HCT116 (cell line): Measurements from ENCODE around the gene SCN10A. TPM values are rescaled to one million over a fixed set of nuclear protein-coding genes. Genes with fewer than 3 reads are reported as not detected.

Experiments
- ATAC-seq: fragments of 200-7000 bp; cut with Tn5 transposase; 2 replicates; pipeline ENCODE4 v1.9.1; 2020; ENCODE audit warnings: mild to moderate bottlenecking, moderate library complexity
- BruUV-seq: library from RNA; stranded (reverse); fragments of 400-500 nt; replicated peaks from 2 replicates; lab custom pipeline; 2021; lab: Mats Ljungman, UMichigan
- CTCF ChIA-PET: fragments of 300-600 bp; sonication (Branson Sonifier 250); formaldehyde crosslinking; loops from one replicate; lab custom pipeline; 2021; ENCODE audit warnings: antibody characterized with exemption; lab: Charles Lee
- POLR2A ChIA-PET: fragments of 300-600, 350-600 bp; sonication (Branson Sonifier 250); formaldehyde crosslinking; loops from one replicate; lab custom pipeline; 2021; ENCODE audit warnings: antibody characterized with exemption; lab: Charles Lee
- RAD21 ChIA-PET, 2 experiments: fragments of 300-600 bp; sonication (Branson Sonifier 250); formaldehyde crosslinking; loops; one replicate each; lab custom pipeline; 2023; ENCODE audit warnings: low total read pairs in 2 of 2; ENCODE audit not compliant: uncharacterized antibody in 2 of 2, unreplicated experiment in 2 of 2, low non-redundant PET in 1 of 2; lab: Charles Lee
- DNase-seq: peaks from one replicate; pipeline ENCODE4 v3.0.0-alpha.2; 2010; ENCODE audit warnings: low read depth, low spot score
- H2AFZ ChIP-seq: fragments of 200-600 bp; shearing (Covaris generic), sonication (generic); 2 replicates; pipeline ENCODE4 v1.6.1; 2017; ENCODE audit warnings: low read depth, mixed run types, mixed read lengths, antibody characterized with exemption, low read length; ENCODE audit not compliant: poor library complexity, severe bottlenecking
- H3K27ac ChIP-seq: 2 replicates; pipeline ENCODE4 v1.5.1; 2012; ENCODE audit warnings: low read depth, low read length
- H3K27me3 ChIP-seq: fragments of 200-600 bp; sonication (generic); 2 replicates; pipeline ENCODE4 v1.6.1; 2016; ENCODE audit warnings: mixed run types, low read length, mixed read lengths; ENCODE audit not compliant: insufficient read depth
- H3K36me3 ChIP-seq, 2 experiments: fragments of 200-500 bp in 1 of 2; fragments of 200-600 bp in 1 of 2; sonication (Bioruptor generic) in 1 of 2; sonication (generic) in 1 of 2; 2 replicates each; pipeline versions ENCODE4 v1.5.1 to v1.6.1; 2014 to 2016; ENCODE audit warnings: low read length in 2 of 2, inconsistent platforms in 1 of 2, mixed read lengths in 1 of 2, mixed run types in 1 of 2; ENCODE audit not compliant: insufficient read depth in 2 of 2, control insufficient read depth in 1 of 2
- H3K4me1 ChIP-seq, 2 experiments: fragments of 200-600 bp in 1 of 2; sonication (generic) in 1 of 2; 2 replicates each; pipeline versions ENCODE4 v1.5.1 to v1.6.1; 2012 to 2017; ENCODE audit warnings: low read length in 2 of 2, inconsistent platforms in 1 of 2, mild to moderate bottlenecking in 1 of 2, mixed read lengths in 1 of 2, mixed run types in 1 of 2, moderate library complexity in 1 of 2; ENCODE audit not compliant: insufficient read depth in 2 of 2, control insufficient read depth in 1 of 2
- H3K4me2 ChIP-seq: fragments of 200-600 bp; sonication (generic); 2 replicates; pipeline ENCODE4 v1.6.1; 2017; ENCODE audit warnings: mixed run types, low read length, mixed read lengths
- H3K4me3 ChIP-seq, 2 experiments: fragments of 200-600 bp in 1 of 2; sonication (generic) in 1 of 2; replicated peaks in 1 of 2; 2 replicates each; pipeline ENCODE4 v1.5.1; 2011 to 2016; ENCODE audit warnings: low read length in 2 of 2, control low read depth in 1 of 2, low read depth in 1 of 2, mild to moderate bottlenecking in 1 of 2, mixed read lengths in 1 of 2, mixed run types in 1 of 2
- H3K79me2 ChIP-seq: fragments of 200-600 bp; sonication (generic); 2 replicates; pipeline ENCODE4 v1.6.1; 2017; ENCODE audit warnings: mild to moderate bottlenecking, mixed run types, low read length, moderate library complexity, mixed read lengths; ENCODE audit not compliant: insufficient read depth
- H3K9ac ChIP-seq: fragments of 200-600 bp; sonication (generic); 2 replicates; pipeline ENCODE4 v1.6.1; 2016; ENCODE audit warnings: low read length, mixed read lengths
- H3K9me2 ChIP-seq: fragments of 200-600 bp; sonication (generic), shearing (Covaris generic); 2 replicates; pipeline ENCODE4 v1.6.1; 2017; ENCODE audit warnings: mixed run types, mild to moderate bottlenecking, moderate library complexity; ENCODE audit not compliant: insufficient read depth
- H3K9me3 ChIP-seq, 2 experiments: fragments of 200-500 bp in 1 of 2; fragments of 200-600 bp in 1 of 2; sonication (Bioruptor generic) in 1 of 2; sonication (generic) in 1 of 2; 2 replicates each; pipeline ENCODE4 v1.6.1; 2014 to 2017; ENCODE audit warnings: low read length in 2 of 2, mixed read lengths in 2 of 2, inconsistent platforms in 1 of 2, low read depth in 1 of 2, mild to moderate bottlenecking in 1 of 2, mixed run types in 1 of 2, moderate library complexity in 1 of 2; ENCODE audit not compliant: control insufficient read depth in 1 of 2, insufficient read depth in 1 of 2
- H4K20me1 ChIP-seq: fragments of 200-600 bp; sonication (generic), shearing (Covaris generic); 2 replicates; pipeline ENCODE4 v1.6.1; 2017; ENCODE audit warnings: mixed run types, mild to moderate bottlenecking, moderate library complexity; ENCODE audit not compliant: insufficient read depth
- CBX3 ChIP-seq: IDR thresholded peaks from 2 replicates; pipeline ENCODE4 v1.6.1; 2012; ENCODE audit warnings: low read depth
- CEBPB ChIP-seq: IDR thresholded peaks from 2 replicates; pipeline ENCODE4 v1.6.1; 2012; ENCODE audit warnings: low read depth
- EGR1 ChIP-seq: IDR thresholded peaks from 2 replicates; pipeline ENCODE4 v1.6.1; 2012; ENCODE audit warnings: low read depth
- ELF1 ChIP-seq: IDR thresholded peaks from 2 replicates; pipeline ENCODE4 v1.6.1; 2012; ENCODE audit warnings: low read depth, borderline replicate concordance
- FOSL1 ChIP-seq: IDR thresholded peaks from 2 replicates; pipeline ENCODE4 v1.6.1; 2012; ENCODE audit warnings: low read depth
- JUND ChIP-seq: IDR thresholded peaks from 2 replicates; pipeline ENCODE4 v1.6.1; 2012
- MAX ChIP-seq: IDR thresholded peaks from 2 replicates; pipeline ENCODE4 v1.6.1; 2012
- POLR2A ChIP-seq: IDR thresholded peaks from 2 replicates; pipeline ENCODE4 v1.7.0; 2011; ENCODE audit warnings: borderline replicate concordance; ENCODE audit not compliant: insufficient read depth, insufficient read length; ENCODE audit errors: extremely low read depth
- POLR2AphosphoS5 ChIP-seq: IDR thresholded peaks from 2 replicates; pipeline ENCODE4 v1.6.1; 2011; ENCODE audit warnings: mild to moderate bottlenecking, low read depth, low read length, moderate library complexity
- REST ChIP-seq: IDR thresholded peaks from 2 replicates; pipeline ENCODE4 v1.6.1; 2012; ENCODE audit warnings: low read depth
- SIN3A ChIP-seq: IDR thresholded peaks from 2 replicates; pipeline ENCODE4 v1.6.1; 2012; ENCODE audit warnings: low read depth
- SP1 ChIP-seq: IDR thresholded peaks from 2 replicates; pipeline ENCODE4 v1.6.1; 2012; ENCODE audit warnings: low read depth
- SRF ChIP-seq: IDR thresholded peaks from 2 replicates; pipeline ENCODE4 v1.6.1; 2012; ENCODE audit warnings: low read depth
- TCF7L2 ChIP-seq: IDR thresholded peaks from 2 replicates; pipeline ENCODE4 v1.7.0; 2011; ENCODE audit warnings: borderline replicate concordance, inconsistent platforms; ENCODE audit not compliant: insufficient read depth, insufficient read length; ENCODE audit errors: extremely low read depth
- ZNF274 ChIP-seq: fragments of 200-500 bp; sonication (Bioruptor generic); IDR thresholded peaks from 2 replicates; pipeline ENCODE4 v1.6.1; 2014; ENCODE audit warnings: mild to moderate bottlenecking, low read depth, low read length, inconsistent platforms
- intact Hi-C: fragments of 100-400 bp; cut with micrococcal nuclease; formaldehyde crosslinking; loops from 2 replicates; pipeline ENCODE4 v1.10.0; 2022
- total RNA-seq: library from RNA; stranded (reverse); gene quantifications from one replicate; pipeline ENCODE4 v1.2.1, GENCODE V29; 2021; ENCODE audit not compliant: unreplicated experiment
- TF ChIP-seq, protein P1 (sequence below): IDR thresholded peaks from 2 replicates; pipeline ENCODE4 v1.6.1; 2011; ENCODE audit warnings: mild to moderate bottlenecking, low read length, moderate library complexity; ENCODE audit not compliant: insufficient replicate concordance; ENCODE audit errors: extremely low read depth

The SCN10A gene
- total RNA-seq, 1 experiment from 2014 or later: not detected

DNA sequence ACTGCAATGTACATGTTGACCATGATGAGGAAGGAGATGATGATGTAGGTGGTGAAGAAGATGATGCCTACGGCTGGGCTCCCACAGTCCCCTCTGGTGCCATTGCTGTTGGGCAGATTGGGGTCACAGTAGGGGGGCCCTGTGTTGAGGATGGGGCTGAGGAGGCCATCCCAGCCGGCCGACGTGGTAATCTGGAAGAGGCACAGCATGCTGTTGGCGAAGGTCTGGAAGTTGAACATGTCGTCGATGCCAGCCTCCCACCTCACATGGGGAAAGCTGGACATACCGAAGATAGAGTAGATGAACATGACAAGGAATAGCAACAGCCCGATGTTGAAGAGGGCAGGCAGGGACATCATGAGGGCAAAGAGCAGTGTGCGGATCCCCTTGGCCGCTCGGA lies 118.0 kb downstream of the SCN10A start:
- TF ChIP-seq ELF1: no peak
- TF ChIP-seq JUND: no peak
- no peak for TF ChIP-seq TCF7L2
- no TSS peak for BruUV-seq

DNA sequence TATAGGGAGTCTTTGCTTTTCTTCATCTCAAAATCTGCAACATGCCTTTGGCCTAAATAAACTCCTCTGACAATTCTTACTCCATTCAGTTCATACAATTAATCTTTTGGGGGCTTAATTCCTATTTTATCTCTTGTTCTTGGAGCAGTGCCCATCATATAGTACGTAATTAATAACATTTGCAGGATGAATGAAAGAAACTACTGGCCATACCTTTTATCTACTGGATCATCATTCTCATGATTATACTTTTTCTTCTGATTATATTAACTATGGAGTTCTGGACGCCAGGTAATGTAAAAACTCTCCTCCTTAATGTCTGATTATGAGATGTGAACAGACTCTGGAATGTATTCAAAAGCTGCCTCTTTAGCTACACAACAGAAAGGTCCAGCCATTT lies 120.0 kb downstream of the SCN10A start:
- ATAC-seq (no peak), DNase-seq (no peak)
- Histone ChIP-seq H3K9ac (no peak overlapping the region), H3K4me2 (no peak overlapping the region), H3K9me3 (no peaks in the 10 kb centered on the region), H3K4me3 (no peak overlapping the region), H2AFZ (no peak overlapping the region), H4K20me1 (no peaks in the 10 kb centered on the region), H3K27me3 (0 out of 2 replicates have a peak, but pooled peaks cover 6% of the 10 kb centered on the region), H3K27ac (no peak overlapping the region), H3K79me2 (no peaks in the 10 kb centered on the region), H3K4me1 (no peaks in the 10 kb centered on the region), H3K36me3 (no peaks in the 10 kb centered on the region), H3K9me2 (no peaks in the 10 kb centered on the region)
- intact Hi-C loops: no loop called here
- ChIA-PET POLR2A (no interaction called here), CTCF (no interaction called here), RAD21 (no interaction called here)
- no TSS peak for BruUV-seq
- TF ChIP-seq ZNF274 (no peak), ELF1 (no peak), SRF (no peak), SP1 (no peak), CEBPB (no peak), JUND (no peak), MAX (no peak), EGR1 (no peak), POLR2AphosphoS5 (no peak), POLR2A (no peak), TCF7L2 (no peak), REST (no peak), FOSL1 (no peak), CBX3 (no peak), SIN3A (no peak)
- TF ChIP-seq, protein P1, sequence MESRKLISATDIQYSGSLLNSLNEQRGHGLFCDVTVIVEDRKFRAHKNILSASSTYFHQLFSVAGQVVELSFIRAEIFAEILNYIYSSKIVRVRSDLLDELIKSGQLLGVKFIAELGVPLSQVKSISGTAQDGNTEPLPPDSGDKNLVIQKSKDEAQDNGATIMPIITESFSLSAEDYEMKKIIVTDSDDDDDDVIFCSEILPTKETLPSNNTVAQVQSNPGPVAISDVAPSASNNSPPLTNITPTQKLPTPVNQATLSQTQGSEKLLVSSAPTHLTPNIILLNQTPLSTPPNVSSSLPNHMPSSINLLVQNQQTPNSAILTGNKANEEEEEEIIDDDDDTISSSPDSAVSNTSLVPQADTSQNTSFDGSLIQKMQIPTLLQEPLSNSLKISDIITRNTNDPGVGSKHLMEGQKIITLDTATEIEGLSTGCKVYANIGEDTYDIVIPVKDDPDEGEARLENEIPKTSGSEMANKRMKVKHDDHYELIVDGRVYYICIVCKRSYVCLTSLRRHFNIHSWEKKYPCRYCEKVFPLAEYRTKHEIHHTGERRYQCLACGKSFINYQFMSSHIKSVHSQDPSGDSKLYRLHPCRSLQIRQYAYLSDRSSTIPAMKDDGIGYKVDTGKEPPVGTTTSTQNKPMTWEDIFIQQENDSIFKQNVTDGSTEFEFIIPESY: no peak

More for the DNA sequence above, 118.0 kb downstream of the SCN10A start:
- no peak overlapping the region for H3K4me2 ChIP-seq
- H3K4me1 ChIP-seq: no peaks in the 10 kb centered on the region
- RAD21 ChIA-PET: no interaction called here
- H2AFZ ChIP-seq: no peak overlapping the region
- H3K79me2 ChIP-seq: no peaks in the 10 kb centered on the region
- H3K9me2 ChIP-seq: no peaks in the 10 kb centered on the region
- peaks cover 11% of the 10 kb centered on the region; the same call in 1 of the 2 replicates for H3K27me3 ChIP-seq
- no peaks in the 10 kb centered on the region for H3K36me3 ChIP-seq
- no peaks in the 10 kb centered on the region for H4K20me1 ChIP-seq
- CTCF ChIA-PET: no interaction called here
- intact Hi-C loops: no loop called here
- POLR2A ChIA-PET: no interaction called here
- H3K4me3 ChIP-seq: no peak overlapping the region
- ATAC-seq (no peak), DNase-seq (no peak)
- H3K9me3 ChIP-seq: no peaks in the 10 kb centered on the region
- H3K9ac ChIP-seq: no peak overlapping the region
- H3K27ac ChIP-seq: no peak overlapping the region
